ENCODE data around the gene IL4I1. TPM values are rescaled to one million over a fixed set of nuclear protein-coding genes. Genes with fewer than 3 reads are reported as not detected.
A peak's percentile ranks its signal among the peaks of the same experiment; 100 is the strongest.

Gene IL4I1
- total RNA-seq, 6 donors from 2014 or later, result 0.44 to 7.3 (median 2.1) TPM

DNA sequence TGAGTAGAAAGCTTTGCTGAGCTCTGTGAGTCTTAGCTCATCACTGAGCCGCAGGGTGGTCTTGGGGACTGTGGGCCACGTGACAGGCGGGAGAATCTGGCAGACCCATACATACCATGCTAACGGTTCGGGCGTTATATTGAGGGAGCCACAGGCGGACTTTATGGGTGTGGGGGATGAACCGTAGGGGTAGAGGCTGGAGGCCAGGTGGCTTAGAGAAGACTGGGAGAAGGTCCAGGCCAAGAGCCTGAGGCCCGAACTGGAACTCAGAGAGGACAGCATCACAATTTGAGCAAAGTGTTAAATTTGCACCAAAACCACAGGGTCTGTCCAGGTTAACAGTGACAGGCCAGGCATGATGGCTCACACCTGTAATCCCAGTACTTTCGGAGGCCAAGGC is 17.0 kb upstream of the IL4I1 start:
- ATAC-seq (ENCODE audit: low FRiP score in 2 of 2), result no peak
- no peak overlapping the region for H3K27ac ChIP-seq
- 88 to 90% methylated on average over 10 of the region's 10 CpGs for WGBS, 2 donors
- DNase-seq, result no peak
- peaks cover 0 to 56% (median 29%) of the 10 kb centered on the region in 4 donors for H3K36me3 ChIP-seq
- no peak overlapping the region for H3K4me3 ChIP-seq
- peaks cover 5 to 24% (median 8%) of the 10 kb centered on the region in 4 donors for H3K4me1 ChIP-seq
- no peaks in the 10 kb centered on the region for H3K27me3 ChIP-seq
- no peak for TF ChIP-seq POLR2AphosphoS5 (IDR thresholded peaks at IDR 0.05)
- no peak for TF ChIP-seq EP300 (IDR thresholded peaks at IDR 0.05)
- no peak for TF ChIP-seq CTCF (IDR thresholded peaks at IDR 0.05)
- no peak for TF ChIP-seq POLR2A (IDR thresholded peaks at IDR 0.05)
- H3K9me3 ChIP-seq, result no peaks in the 10 kb centered on the region

DNA sequence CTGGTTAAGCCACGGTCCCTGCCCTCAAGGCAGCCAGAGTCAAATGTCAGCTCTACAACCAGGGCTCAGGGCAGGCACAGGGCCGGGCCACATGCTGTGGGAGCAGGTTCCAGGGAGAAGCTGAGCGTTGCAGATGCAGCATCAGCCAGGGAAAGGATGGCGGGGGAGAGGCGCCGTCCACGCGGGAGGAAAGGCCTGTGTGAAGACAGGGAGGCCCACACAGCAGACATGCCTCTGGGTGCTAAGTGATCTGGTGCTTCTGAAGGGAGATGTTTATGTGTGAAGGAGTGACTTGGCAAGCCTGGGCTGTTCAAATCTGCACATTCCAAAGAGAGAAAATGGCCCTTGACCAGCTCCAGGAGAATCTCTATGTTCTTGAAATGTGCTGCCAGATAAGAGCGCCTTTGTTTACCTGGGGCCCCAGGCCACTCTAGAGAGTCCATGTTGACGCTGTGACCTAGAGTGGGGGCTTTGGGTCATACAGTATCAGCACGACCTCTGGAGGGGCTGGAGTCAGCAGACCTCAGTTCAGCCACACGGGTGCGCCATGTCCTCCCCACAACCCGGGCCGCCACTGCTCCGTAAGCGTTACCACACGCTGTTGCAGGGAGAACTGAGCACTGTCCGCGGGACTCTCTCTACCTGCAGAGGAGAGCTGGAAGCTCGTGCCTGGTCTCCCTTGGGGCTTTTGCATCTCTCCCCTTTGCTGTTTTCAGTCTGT is 16.4 kb upstream of the IL4I1 start:
- Histone ChIP-seq H3K9me3 (no peaks in the 10 kb centered on the region), H3K27ac (peak overlapping the region in 1 of 4 donors; percentile 15), H3K27me3 (no peaks in the 10 kb centered on the region), H3K4me3 (no peak overlapping the region), H3K36me3 (peaks cover 0 to 58% (median 35%) of the 10 kb centered on the region in 4 donors), H3K4me1 (peaks cover 5 to 24% (median 8%) of the 10 kb centered on the region in 4 donors)
- 68 to 76% methylated on average over 14 to 21 of the region's 21 CpGs for WGBS, 2 donors
- no peak for TF ChIP-seq EP300 (IDR thresholded peaks at IDR 0.05)
- peak in 1 of 6 experiments; percentile 10 for TF ChIP-seq CTCF (IDR thresholded peaks at IDR 0.05)
- no peak for ATAC-seq (ENCODE audit: low FRiP score in 2 of 2)
- peak in 1 of 2 donors; percentile 69 for DNase-seq

- Histone ChIP-seq H3K4me3 (no peak overlapping the region), H3K27ac (peak overlapping the region in 1 of 4 donors; percentile 54), H3K9me3 (no peaks in the 10 kb centered on the region), H3K27me3 (no peaks in the 10 kb centered on the region), H3K36me3 (peaks cover 0 to 67% (median 41%) of the 10 kb centered on the region in 4 donors), H3K4me1 (peaks cover 5 to 18% (median 8%) of the 10 kb centered on the region in 4 donors)
- 60% methylated on average over 5 to 9 of the region's 9 CpGs for WGBS, 2 donors
- peak in 1 of 2 donors; percentile 25 for ATAC-seq (ENCODE audit: low FRiP score in 2 of 2)
- TF ChIP-seq POLR2A (IDR thresholded peaks at IDR 0.05) (no peak), CTCF (IDR thresholded peaks at IDR 0.05) (no peak), EP300 (IDR thresholded peaks at IDR 0.05) (no peak), POLR2AphosphoS5 (IDR thresholded peaks at IDR 0.05) (no peak)
- no peak for DNase-seq
These were observed 14.9 kb upstream of the IL4I1 start for GRCh38 chr19:49911381-49912145.

DNA sequence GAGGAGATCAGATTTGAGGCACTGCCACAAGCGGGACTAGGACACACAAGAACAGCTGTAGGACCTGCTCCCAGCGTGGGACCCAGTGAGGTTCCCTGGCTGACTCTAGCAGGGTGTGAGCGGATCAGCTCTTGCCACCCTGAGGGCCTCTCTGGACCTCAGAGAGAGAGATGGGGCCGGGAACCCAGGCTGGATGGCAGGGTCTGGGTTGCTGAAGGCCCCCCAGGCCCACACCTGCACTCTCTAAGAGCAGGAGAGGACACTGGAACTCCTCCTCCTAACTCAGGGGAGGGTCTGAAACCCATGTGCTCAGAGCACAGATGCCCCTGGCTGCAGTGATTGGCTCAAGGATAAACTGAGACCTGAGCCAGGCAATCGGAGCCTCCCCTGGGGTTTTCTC is 13.5 kb upstream of the IL4I1 start:
- no peaks in the 10 kb centered on the region for H3K9me3 ChIP-seq
- H3K4me1 ChIP-seq, result peaks cover 5 to 18% (median 8%) of the 10 kb centered on the region in 4 donors
- peaks cover 0 to 66% (median 35%) of the 10 kb centered on the region in 4 donors for H3K36me3 ChIP-seq
- WGBS, 2 donors, result 92 to 100% methylated on average over 2 to 5 of the region's 5 CpGs
- no peak overlapping the region for H3K4me3 ChIP-seq
- no peaks in the 10 kb centered on the region for H3K27me3 ChIP-seq
- TF ChIP-seq CTCF (IDR thresholded peaks at IDR 0.05) (no peak), EP300 (IDR thresholded peaks at IDR 0.05) (no peak), POLR2AphosphoS5 (IDR thresholded peaks at IDR 0.05) (no peak), POLR2A (IDR thresholded peaks at IDR 0.05) (no peak)
- DNase-seq, result no peak
- no peak overlapping the region for H3K27ac ChIP-seq
- ATAC-seq (ENCODE audit: low FRiP score in 2 of 2), result no peak
